Measurements from ENCODE around the gene AVP.

Gene AVP

GRCh38 chr20:3038454-3038853 is 46.1 kb downstream of the AVP start:
- ATAC-seq, result no peak
- TF ChIP-seq PPARA (CRISPR knock-in tag; IDR thresholded peaks at IDR 0.05; ENCODE audit: borderline replicate concordance) (no peak), CSRNP3 (CRISPR knock-in tag; IDR thresholded peaks at IDR 0.05) (no peak), ARNTL (CRISPR knock-in tag; IDR thresholded peaks at IDR 0.05; ENCODE audit: borderline replicate concordance, low read depth) (no peak), BACH2 (CRISPR knock-in tag; IDR thresholded peaks at IDR 0.05; ENCODE audit: borderline replicate concordance) (no peak), POU6F1 (CRISPR knock-in tag; IDR thresholded peaks at IDR 0.05; ENCODE audit: borderline replicate concordance, low read depth) (no peak), ZNF70 (CRISPR knock-in tag; IDR thresholded peaks at IDR 0.05) (no peak), PATZ1 (CRISPR knock-in tag; IDR thresholded peaks at IDR 0.05; ENCODE audit: borderline replicate concordance) (no peak), ZFP30 (CRISPR knock-in tag; IDR thresholded peaks at IDR 0.05) (no peak), ZFP3 (CRISPR knock-in tag; IDR thresholded peaks at IDR 0.05) (no peak), ZNF565 (CRISPR knock-in tag; conservative IDR thresholded peaks at IDR 0.05; ENCODE audit: low read depth) (no peak), TCF4 (CRISPR knock-in tag; IDR thresholded peaks at IDR 0.05; ENCODE audit: borderline replicate concordance) (no peak)

GRCh38 chr20:3037654-3038053 is 46.9 kb downstream of the AVP start:
- no peak for ATAC-seq

More at GRCh38 chr20:3037654-3038053, 46.9 kb downstream of the AVP start:
- no peak for TF ChIP-seq TSHZ2 (CRISPR knock-in tag; IDR thresholded peaks at IDR 0.05)
- TF ChIP-seq POU6F1 (CRISPR knock-in tag; IDR thresholded peaks at IDR 0.05; ENCODE audit: borderline replicate concordance, low read depth), result no peak
- no peak for TF ChIP-seq ZFP3 (CRISPR knock-in tag; IDR thresholded peaks at IDR 0.05)
- TF ChIP-seq ARNTL (CRISPR knock-in tag; IDR thresholded peaks at IDR 0.05; ENCODE audit: borderline replicate concordance, low read depth), result no peak
- no peak for TF ChIP-seq CREB5 (CRISPR knock-in tag; IDR thresholded peaks at IDR 0.05; ENCODE audit: low read depth)
